Measurements from ENCODE around the gene RAD51B. TPM values are rescaled to one million over a fixed set of nuclear protein-coding genes. Genes with fewer than 3 reads are reported as not detected.

Gene RAD51B
- total RNA-seq, 1 experiment from 2014 or later = 20.0 TPM

DNA sequence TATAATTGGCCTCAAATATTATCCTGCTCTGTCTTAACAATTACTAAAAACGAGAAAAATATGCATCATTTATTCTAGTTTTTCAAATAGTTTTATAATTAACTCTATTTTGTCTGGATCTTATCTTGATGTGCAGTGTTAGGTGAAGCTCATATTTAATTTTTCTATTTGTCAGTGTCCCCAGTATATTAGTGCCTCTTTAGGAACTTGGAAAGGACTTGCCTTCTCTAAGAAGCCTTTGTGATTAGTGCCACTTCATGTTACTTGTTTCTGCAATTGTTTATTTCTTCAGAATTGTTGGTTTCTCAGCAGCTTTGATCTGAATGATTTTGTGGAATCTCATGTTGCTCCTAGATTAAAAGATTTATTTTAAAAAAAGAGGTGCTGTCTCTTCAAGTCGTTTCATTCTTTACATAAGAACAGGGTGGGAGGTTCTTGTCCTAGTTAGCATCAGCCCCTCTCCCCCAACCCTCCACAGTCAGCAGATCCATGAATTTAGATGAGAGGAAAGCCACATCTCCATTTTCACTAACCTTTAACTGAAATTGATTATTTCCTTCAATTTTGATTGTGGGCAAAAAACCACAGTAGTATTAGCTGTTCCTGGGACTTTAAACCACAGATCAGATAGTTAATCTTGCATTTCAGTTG lies 434.4 kb downstream of the RAD51B start:
- intact Hi-C loops (cut with micrococcal nuclease) = loop anchor here (5.0 to 10.0 kb wide), 3 partner anchors 111 to 431 kb away; no protein-coding TSS in a partner anchor
- H4K20me1 ChIP-seq (ENCODE audit: insufficient read depth) = no peaks in the 10 kb centered on the region
- no peak overlapping the region for H3K4me2 ChIP-seq (ENCODE audit: low read length)
- DNase-seq (ENCODE audit: low read depth, low spot score) (no peak), ATAC-seq (no peak)
- H3K9me3 ChIP-seq (ENCODE audit: control insufficient read depth in 1 of 2, insufficient read depth in 1 of 2, low read depth in 1 of 2, low read length in 2 of 2) = no peaks in the 10 kb centered on the region
- BruUV-seq (replicated peaks) = no TSS peak
- H3K27me3 ChIP-seq (ENCODE audit: insufficient read depth, low read length) = no peaks in the 10 kb centered on the region
- CTCF ChIA-PET = interaction anchor here (1.3 kb wide), 1 partner anchor 571 kb away, joined by 3 read pairs; no protein-coding TSS in a partner anchor
- POLR2A ChIA-PET = no interaction called here
- no peak overlapping the region for H2AFZ ChIP-seq (ENCODE audit: low read depth, low read length, poor library complexity, severe bottlenecking)
- no peaks in the 10 kb centered on the region for H3K79me2 ChIP-seq (ENCODE audit: insufficient read depth, low read length)
- no peaks in the 10 kb centered on the region for H3K9me2 ChIP-seq (ENCODE audit: insufficient read depth)
- RAD21 ChIA-PET (ENCODE audit: low non-redundant PET in 1 of 2, low total read pairs in 2 of 2, uncharacterized antibody in 2 of 2, unreplicated experiment in 2 of 2) = no interaction called here
- no peaks in the 10 kb centered on the region for H3K36me3 ChIP-seq (ENCODE audit: control insufficient read depth in 1 of 2, insufficient read depth in 2 of 2, low read length in 2 of 2)
- H3K9ac ChIP-seq (ENCODE audit: low read length) = no peak overlapping the region
- TF ChIP-seq TCF7L2 (IDR thresholded peaks at IDR 0.05; ENCODE audit: borderline replicate concordance, extremely low read depth, insufficient read depth, insufficient read length) (no peak), EZH2phosphoT487 (IDR thresholded peaks at IDR 0.05; ENCODE audit: borderline replicate concordance) (no peak), CBX3 (IDR thresholded peaks at IDR 0.05; ENCODE audit: low read depth) (no peak), EGR1 (IDR thresholded peaks at IDR 0.05; ENCODE audit: low read depth) (no peak), FOSL1 (IDR thresholded peaks at IDR 0.05; ENCODE audit: low read depth) (no peak), JUND (IDR thresholded peaks at IDR 0.05) (no peak), YY1 (IDR thresholded peaks at IDR 0.05; ENCODE audit: extremely low read depth, insufficient replicate concordance, low read depth, low read length) (no peak), POLR2AphosphoS5 (IDR thresholded peaks at IDR 0.05; ENCODE audit: low read depth, low read length) (no peak), ZNF274 (IDR thresholded peaks at IDR 0.05; ENCODE audit: low read depth, low read length) (no peak), ELF1 (IDR thresholded peaks at IDR 0.05; ENCODE audit: borderline replicate concordance, low read depth) (no peak), SRF (IDR thresholded peaks at IDR 0.05; ENCODE audit: low read depth) (no peak), EZH2 (IDR thresholded peaks at IDR 0.05) (no peak), POLR2A (IDR thresholded peaks at IDR 0.05; ENCODE audit: borderline replicate concordance, extremely low read depth, insufficient read depth, insufficient read length) (no peak), SIN3A (IDR thresholded peaks at IDR 0.05; ENCODE audit: low read depth) (no peak)
- TF ChIP-seq, protein P1, sequence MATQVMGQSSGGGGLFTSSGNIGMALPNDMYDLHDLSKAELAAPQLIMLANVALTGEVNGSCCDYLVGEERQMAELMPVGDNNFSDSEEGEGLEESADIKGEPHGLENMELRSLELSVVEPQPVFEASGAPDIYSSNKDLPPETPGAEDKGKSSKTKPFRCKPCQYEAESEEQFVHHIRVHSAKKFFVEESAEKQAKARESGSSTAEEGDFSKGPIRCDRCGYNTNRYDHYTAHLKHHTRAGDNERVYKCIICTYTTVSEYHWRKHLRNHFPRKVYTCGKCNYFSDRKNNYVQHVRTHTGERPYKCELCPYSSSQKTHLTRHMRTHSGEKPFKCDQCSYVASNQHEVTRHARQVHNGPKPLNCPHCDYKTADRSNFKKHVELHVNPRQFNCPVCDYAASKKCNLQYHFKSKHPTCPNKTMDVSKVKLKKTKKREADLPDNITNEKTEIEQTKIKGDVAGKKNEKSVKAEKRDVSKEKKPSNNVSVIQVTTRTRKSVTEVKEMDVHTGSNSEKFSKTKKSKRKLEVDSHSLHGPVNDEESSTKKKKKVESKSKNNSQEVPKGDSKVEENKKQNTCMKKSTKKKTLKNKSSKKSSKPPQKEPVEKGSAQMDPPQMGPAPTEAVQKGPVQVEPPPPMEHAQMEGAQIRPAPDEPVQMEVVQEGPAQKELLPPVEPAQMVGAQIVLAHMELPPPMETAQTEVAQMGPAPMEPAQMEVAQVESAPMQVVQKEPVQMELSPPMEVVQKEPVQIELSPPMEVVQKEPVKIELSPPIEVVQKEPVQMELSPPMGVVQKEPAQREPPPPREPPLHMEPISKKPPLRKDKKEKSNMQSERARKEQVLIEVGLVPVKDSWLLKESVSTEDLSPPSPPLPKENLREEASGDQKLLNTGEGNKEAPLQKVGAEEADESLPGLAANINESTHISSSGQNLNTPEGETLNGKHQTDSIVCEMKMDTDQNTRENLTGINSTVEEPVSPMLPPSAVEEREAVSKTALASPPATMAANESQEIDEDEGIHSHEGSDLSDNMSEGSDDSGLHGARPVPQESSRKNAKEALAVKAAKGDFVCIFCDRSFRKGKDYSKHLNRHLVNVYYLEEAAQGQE (IDR thresholded peaks at IDR 0.05; ENCODE audit: low read depth) = no peak
- TF ChIP-seq, protein P2, sequence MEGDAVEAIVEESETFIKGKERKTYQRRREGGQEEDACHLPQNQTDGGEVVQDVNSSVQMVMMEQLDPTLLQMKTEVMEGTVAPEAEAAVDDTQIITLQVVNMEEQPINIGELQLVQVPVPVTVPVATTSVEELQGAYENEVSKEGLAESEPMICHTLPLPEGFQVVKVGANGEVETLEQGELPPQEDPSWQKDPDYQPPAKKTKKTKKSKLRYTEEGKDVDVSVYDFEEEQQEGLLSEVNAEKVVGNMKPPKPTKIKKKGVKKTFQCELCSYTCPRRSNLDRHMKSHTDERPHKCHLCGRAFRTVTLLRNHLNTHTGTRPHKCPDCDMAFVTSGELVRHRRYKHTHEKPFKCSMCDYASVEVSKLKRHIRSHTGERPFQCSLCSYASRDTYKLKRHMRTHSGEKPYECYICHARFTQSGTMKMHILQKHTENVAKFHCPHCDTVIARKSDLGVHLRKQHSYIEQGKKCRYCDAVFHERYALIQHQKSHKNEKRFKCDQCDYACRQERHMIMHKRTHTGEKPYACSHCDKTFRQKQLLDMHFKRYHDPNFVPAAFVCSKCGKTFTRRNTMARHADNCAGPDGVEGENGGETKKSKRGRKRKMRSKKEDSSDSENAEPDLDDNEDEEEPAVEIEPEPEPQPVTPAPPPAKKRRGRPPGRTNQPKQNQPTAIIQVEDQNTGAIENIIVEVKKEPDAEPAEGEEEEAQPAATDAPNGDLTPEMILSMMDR (IDR thresholded peaks at IDR 0.05 in 2 of 3, conservative IDR thresholded peaks at IDR 0.05 in 1 of 3; ENCODE audit: borderline replicate concordance in 1 of 3, insufficient read depth in 1 of 3, low read depth in 2 of 3, low read length in 2 of 3) = no peak
- TF ChIP-seq, protein P3, sequence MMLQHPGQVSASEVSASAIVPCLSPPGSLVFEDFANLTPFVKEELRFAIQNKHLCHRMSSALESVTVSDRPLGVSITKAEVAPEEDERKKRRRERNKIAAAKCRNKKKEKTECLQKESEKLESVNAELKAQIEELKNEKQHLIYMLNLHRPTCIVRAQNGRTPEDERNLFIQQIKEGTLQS (IDR thresholded peaks at IDR 0.05) = no peak
- H3K27ac ChIP-seq (ENCODE audit: low read depth, low read length) = peak overlapping the region; percentile 100; the same call in 1 of the 2 replicates
- H3K4me3 ChIP-seq (replicated peaks in 1 of 2; ENCODE audit: low read depth in 1 of 2, low read length in 2 of 2) = no peak overlapping the region
- H3K4me1 ChIP-seq (ENCODE audit: control insufficient read depth in 1 of 2, insufficient read depth in 2 of 2, low read length in 2 of 2) = peaks cover 65 to 77% of the 10 kb centered on the region in 2 experiments

All from HCT116 (cell line).